ENCODE measurements around the gene PDE8A. TPM values are rescaled to one million over a fixed set of nuclear protein-coding genes. Genes with fewer than 3 reads are reported as not detected.
A peak's percentile ranks its signal among the peaks of the same experiment; 100 is the strongest.

The PDE8A gene
- total RNA-seq, 1 donor from 2014 or later, result 24.6 TPM

DNA sequence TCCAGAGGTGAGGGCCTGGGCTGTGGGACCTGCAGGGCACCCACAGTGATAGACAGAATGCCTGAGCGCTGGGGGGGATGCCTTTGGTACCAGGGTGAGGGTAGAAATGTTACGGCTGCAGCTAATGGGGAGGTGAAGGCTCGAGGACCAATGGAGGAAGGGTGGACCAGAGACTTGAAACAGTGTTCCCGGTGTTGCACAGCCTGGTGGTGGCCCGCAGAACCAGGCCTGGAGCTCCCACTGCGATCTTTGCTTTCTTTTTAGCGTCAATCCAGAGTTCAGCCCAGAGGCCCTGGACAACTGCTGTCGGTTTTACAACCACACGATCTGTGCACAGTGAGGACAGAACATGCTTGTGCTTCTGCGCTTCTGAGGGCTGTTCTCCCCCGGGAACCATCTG is 36.8 kb upstream of the PDE8A start:
- TF ChIP-seq, protein P1, sequence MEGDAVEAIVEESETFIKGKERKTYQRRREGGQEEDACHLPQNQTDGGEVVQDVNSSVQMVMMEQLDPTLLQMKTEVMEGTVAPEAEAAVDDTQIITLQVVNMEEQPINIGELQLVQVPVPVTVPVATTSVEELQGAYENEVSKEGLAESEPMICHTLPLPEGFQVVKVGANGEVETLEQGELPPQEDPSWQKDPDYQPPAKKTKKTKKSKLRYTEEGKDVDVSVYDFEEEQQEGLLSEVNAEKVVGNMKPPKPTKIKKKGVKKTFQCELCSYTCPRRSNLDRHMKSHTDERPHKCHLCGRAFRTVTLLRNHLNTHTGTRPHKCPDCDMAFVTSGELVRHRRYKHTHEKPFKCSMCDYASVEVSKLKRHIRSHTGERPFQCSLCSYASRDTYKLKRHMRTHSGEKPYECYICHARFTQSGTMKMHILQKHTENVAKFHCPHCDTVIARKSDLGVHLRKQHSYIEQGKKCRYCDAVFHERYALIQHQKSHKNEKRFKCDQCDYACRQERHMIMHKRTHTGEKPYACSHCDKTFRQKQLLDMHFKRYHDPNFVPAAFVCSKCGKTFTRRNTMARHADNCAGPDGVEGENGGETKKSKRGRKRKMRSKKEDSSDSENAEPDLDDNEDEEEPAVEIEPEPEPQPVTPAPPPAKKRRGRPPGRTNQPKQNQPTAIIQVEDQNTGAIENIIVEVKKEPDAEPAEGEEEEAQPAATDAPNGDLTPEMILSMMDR (conservative IDR thresholded peaks at IDR 0.05; ENCODE audit: low read depth, low read length), result no peak
- no peak overlapping the region for H3K4me3 ChIP-seq (ENCODE audit: low read depth, low read length)
- no peak for DNase-seq (ENCODE audit: low read depth)

DNA sequence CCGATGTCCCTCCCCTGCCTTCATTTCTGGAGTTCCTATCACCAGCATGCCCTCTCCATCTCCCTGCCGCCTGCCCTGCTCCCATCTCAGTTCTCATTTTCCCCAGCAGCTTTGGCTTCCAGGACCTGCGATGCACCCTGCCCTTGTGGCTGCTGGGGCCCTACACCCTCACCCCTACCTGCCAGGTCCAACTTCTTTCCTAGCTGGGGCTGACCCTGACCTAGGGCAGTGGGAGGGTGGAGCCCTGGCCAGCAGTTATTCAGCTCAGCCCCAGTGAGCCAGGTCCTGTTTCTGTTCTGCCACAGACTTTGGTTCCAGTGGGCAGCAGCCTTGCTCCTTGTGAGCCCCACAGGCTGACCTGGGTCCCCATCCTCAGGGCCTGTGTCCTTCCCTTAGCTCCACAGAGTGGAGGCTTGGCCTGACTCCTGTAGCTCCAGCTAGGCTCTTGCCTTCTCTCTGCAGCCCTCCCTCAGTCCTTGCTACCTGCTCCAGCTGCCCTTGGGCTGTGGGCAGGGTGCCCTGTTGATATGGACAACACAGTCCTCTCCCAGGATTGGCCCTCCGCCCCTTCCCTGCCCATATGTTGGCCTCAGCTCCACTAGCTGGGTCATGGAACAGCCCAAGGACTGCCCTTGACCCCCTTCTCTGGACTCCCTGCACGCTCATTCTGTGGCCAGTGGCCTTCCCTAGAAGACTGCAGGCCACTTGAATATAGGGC is 34.7 kb upstream of the PDE8A start:
- DNase-seq (ENCODE audit: low read depth), result no peak
- no peak overlapping the region for H3K4me3 ChIP-seq (ENCODE audit: low read depth, low read length)
- TF ChIP-seq, protein P1 (conservative IDR thresholded peaks at IDR 0.05; ENCODE audit: low read depth, low read length), result no peak

GRCh38 chr15:84947947-84948830 is 33.5 kb upstream of the PDE8A start:
- TF ChIP-seq, protein P1 (conservative IDR thresholded peaks at IDR 0.05; ENCODE audit: low read depth, low read length), result no peak
- no peak overlapping the region for H3K4me3 ChIP-seq (ENCODE audit: low read depth, low read length)
- peak; percentile 35 for DNase-seq (ENCODE audit: low read depth)

DNA sequence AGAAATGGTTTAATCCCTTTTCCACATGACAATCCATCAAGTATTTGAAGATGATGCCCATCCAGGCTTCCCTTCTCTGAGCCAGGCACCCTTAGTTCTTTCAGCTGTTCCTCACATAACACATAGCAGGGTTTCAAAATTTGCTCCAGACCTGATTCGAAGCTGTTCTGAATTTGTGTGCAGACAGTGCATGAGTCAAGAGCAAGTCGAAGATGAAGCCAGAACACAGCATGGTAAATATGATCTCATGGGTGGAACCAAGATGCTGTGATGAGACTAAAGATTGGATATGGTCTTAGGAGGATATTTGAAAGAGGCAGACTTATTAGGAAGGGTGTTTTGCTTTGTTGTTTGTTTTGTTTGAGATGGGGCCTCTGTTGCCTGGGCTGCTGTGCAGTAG is 32.6 kb upstream of the PDE8A start:
- H3K4me3 ChIP-seq (ENCODE audit: low read depth, low read length), result no peak overlapping the region
- DNase-seq (ENCODE audit: low read depth), result no peak
- TF ChIP-seq, protein P1 (conservative IDR thresholded peaks at IDR 0.05; ENCODE audit: low read depth, low read length), result no peak

DNA sequence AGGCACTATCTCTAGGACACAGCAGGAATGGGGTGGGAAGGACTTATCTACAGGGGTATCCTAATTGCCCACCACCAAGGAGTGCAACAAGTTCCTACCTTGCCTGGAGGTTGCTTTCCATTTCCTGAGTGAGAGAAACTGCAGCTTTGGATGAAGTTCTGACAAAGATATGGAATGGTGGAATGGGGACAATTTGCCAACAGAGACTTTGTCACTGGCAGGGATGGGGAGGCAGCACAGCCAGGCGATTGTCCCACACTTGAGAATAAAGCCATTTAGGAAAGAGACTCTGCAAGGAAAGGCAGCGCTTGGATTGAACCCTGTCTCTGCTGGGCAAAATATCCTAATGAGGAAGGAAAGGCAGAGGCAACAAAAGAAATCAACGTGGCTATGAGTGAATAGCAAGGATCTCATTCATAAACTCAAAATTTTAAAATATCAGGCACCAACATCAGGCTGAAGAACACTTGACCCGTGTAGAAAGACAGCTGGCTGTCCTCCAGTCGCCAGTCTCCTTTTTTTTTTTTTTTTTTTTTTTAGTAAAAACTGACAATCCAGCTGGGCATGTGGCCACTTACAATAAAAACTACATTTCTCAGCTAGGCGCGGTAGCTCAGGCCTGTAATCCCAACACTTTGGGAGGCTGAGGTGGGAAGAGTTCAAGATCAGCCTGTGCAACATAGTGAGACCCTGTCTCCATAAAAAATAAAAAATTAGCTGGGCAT is 31.6 kb upstream of the PDE8A start:
- H3K4me3 ChIP-seq (ENCODE audit: low read depth, low read length), result no peak overlapping the region
- no peak for DNase-seq (ENCODE audit: low read depth)
- TF ChIP-seq, protein P1 (conservative IDR thresholded peaks at IDR 0.05; ENCODE audit: low read depth, low read length), result no peak

- no peak for DNase-seq (ENCODE audit: low read depth)
- no peak overlapping the region for H3K4me3 ChIP-seq (ENCODE audit: low read depth, low read length)
- TF ChIP-seq, protein P1 (conservative IDR thresholded peaks at IDR 0.05; ENCODE audit: low read depth, low read length), result no peak
Measured at GRCh38 chr15:84950570-84951111, 31.0 kb upstream of the PDE8A start.
